Putamen (tissue), 1 donor: ENCODE measurements around the gene MEIOSIN.
A peak's percentile ranks its signal among the peaks of the same experiment; 100 is the strongest.
"Not testable (repeated sequence)": the region's sequence is repeated elsewhere in the genome, so short reads cannot be mapped to it uniquely, and the experiment has no call there.

Source experiments
- DNase-seq: peaks from one replicate; pipeline ENCODE4 v3.0.0-alpha.2; 2016; ENCODE audit warnings: low spot score

The MEIOSIN gene, protein sequence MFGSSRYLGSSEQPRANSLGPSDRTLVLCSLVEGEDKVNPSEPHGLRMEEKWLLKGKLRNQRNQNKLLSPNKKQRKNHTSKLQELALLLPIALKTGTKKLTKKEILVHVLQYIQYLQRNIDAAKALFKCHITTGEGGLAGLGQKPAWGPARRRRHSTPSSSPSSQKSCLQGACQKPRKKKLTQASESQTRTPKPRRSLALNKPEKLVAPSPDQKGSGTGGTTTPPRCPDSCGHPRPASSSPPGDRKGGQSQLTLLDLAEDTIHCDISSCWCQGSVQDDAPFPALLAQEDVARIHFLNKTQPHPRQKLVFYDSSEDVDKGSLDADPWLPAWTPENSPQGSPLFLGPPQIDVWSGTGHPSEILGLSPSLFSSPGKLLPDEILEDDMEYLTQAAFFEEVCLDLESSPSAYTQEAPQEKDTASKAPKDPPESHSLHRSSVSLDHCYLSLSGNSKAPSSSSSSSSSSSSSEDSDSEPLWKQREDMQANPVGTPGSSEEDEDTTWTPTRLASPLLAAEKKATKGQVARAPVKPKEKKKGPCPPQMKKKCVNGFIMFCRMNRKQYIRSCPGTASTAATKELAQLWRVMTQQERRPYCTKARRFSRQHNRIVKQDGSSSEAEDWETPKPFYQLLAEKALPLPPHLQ

DNA sequence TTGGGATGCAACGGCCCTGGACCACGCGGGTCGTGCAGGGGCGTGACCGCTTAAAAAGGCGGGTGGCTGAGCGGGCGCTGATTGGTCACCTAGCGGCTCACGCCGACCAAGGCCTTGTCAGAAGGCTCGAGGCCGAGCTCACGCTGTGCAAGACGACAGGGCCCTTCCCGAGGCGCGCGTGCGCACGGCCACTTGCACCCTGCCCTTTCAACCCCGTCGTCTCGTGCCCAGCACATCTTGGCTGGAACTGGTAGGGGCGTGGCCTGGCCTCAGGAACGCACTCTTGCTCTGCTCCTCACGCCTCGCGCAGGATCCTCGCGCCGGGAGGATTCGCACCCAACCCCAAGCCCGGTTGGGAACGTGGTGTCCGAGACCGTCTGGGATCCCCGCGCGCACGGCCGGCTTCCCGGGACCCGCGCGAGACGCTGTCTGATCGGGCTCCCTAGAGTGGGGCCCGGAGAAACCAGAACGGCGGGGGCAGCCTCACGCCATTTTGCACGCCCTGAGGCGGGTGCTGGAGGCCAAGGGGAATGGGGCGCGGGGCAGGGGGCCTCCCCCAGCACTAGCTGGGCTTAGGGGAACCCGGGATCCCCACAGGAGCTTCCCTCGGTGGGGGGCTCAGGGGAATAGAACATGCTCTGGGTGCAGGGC lies at the start of gene MEIOSIN:
MEIOSIN (plus strand) TSS at position 280 of the 651 bp plus-strand sequence. CDS start 1,938 bp downstream, outside the sequence.
- no peak for DNase-seq

DNA sequence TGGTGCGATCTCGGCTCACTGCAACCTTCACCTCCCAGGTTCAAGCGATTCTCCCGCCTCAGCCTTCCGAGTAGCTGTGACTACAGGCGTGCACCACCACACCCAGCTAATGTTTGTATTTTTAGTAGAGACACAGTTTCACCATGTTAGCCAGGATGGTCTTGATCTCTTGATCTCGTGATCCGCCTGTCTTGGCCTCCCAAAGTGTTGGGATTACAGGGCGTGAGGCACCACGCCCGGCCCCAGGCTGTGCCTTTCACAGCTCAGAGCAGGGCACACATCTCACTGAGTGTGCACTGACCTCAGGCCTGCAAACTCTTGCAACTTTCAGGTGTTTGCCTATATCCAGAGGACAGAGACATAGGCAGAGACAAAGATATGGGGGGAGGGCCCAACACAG lies 48.2 kb upstream of the MEIOSIN start:
- not testable (repeated sequence) for DNase-seq

DNA sequence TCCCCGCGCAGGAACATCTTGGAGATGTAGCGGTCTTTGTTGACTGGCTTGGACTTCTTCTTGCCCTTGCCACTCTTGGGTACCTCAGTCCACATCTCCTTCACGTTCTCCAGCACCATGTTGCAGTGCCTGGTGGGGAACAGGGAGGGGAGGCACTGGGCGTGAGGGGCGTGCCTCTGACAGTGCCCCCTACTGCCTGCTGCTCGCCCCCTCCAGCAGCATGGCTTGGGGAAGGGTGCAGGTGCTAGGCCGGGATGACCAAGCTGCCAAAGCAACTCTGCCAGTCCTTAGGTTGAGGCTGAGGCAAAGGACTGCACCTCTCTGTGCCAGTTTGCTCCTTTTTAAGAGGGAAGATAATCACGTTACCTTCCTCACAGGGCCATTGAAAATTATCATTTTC lies 45.6 kb upstream of the MEIOSIN start:
- no peak for DNase-seq

DNA sequence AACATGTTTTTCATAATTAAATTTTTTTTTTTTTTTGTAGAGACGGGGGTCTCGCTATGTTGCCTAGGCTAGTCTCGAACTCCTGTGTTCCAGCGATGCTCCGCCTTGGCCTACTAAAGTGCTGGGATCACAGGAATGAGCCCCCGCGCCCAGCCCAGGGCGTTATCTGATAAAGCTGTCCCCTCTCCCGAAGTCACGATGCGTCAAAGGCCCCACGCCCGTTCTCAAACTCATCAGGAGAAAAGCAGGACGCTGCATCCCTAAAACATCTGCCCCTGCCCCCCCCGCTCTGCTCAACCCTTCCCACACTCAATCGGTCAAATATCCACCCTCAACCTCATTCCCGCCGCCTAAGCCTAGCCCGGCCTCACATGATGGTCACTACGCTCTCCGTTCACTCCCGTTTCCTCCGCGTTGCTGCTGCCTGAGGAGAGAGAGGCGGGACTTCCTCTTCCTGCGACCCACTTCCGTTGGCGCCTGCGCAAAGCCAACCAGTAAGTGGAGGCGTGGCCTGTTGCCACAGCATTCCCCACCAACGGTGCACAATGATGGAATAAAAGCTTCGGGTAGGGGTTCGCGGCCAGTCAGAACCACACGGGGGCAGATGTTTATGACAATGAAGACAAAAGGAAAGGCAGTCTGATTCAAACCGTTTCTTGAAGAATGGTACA lies 41.6 kb upstream of the MEIOSIN start, which contains the start of gene SNRPD2:
SNRPD2 (minus strand) TSS at position 438 of the 671 bp plus-strand sequence; CDS start at position 373, 65 bp downstream.
- peak; percentile 94 for DNase-seq

DNA sequence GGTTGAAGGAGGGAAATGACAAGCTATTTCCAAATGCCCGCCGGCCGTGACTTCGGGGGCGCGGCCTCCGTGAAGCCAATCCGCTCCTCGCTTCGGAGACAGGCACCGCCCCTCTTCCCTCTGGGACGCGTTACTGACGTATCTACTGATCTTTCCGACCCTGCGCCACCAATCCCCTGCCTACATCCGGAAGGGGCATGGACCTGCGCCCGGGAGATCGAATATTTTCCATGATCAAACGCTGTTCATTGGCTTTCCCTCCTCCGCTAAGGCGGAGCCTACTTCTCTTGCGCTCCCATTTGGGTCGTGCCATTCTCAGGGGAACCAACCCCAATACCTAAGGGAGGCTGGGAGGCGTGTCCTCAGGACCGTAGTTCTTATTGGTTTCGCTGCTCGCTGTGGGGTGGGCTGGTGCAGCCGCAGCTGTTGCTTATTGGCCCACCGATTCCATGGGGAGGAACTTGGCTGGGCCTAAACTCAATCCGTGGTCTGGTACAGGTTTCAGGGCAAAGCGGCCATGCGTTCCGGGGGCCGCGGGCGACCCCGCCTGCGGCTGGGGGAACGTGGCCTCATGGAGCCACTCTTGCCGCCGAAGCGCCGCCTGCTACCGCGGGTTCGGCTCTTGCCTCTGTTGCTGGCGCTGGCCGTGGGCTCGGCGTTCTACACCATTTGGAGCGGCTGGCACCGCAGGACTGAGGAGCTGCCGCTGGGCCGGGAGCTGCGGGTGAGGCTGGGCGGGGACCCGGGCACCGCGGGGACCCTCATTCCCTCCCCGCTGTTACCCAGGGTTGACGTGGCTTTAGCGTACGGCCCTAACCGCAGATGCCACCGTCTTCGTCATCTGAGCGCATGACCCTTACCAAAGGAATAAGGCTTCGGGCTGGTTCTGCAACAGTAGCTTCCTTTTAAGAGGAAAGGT lies 40.8 kb upstream of the MEIOSIN start, which contains the start of gene QPCTL:
QPCTL (plus strand) TSS at position 480 of the 919 bp plus-strand sequence; CDS start at position 518, 38 bp downstream.
- peak; percentile 99 for DNase-seq

DNA sequence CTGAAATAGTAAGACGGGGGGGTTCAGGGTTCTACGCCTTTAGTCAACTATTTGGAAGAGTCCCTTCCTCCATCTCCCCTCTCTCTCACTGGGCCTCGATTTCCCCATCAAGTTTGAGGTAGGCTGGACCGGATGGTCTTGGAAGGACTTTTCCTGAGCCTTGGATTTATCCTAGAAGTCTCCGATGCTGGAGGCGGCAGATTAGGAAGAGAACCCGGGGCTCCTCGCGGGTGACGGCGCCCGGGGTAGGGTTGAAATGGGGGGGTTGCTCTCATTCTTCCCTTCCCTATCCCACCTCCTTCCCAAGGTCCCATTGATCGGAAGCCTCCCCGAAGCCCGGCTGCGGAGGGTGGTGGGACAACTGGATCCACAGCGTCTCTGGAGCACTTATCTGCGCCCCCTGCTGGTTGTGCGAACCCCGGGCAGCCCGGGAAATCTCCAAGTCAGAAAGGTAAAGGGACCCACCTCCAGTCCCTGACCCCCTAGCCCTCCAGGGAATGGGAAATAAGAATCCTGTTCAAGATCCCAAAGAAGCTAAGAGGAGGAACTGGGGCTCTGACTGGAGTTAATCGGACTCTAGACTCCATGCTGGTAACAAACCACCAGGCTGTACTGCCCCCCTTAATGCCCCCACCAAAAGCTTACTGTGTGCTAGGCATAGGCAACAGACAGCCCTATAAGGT lies 40.0 kb upstream of the MEIOSIN start:
- DNase-seq: peak; percentile 55

DNA sequence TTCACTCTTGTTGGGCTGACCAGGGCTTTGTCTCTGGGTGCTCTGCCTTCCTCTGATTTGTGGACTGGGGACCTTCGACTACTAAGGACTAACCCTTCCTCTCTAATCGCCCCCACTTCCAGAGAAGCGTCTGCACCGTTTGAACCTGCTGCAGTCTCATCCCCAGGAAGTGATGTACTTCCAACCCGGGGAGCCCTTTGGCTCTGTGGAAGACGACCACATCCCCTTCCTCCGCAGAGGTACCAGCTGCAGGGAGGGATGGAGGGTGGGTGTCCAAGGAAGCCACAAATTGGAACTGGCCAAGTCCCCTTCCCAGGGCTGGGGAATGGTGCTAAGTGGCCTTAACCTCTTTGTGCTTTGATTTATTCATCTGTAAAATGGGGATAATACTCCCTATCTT lies 31.6 kb upstream of the MEIOSIN start:
- DNase-seq: no peak

DNA sequence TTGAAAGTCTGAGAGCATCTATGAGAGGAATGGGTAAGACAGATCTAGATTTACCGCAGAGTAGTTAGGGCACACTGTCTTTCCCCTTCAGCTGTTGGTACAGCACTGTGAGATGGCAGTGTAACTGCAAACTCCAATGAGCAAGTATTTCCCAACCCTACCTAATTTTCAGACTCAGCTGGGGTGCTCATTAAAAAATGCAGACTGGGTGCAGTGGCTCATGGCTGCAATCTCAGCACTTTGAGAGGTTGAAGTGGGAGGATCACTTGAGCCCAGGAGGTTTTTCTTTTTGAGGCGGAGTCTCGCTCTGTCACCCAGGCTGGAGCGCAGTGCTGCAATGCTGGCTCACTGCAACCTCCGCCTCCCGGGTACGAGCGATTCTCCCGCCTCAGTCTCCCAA lies 28.1 kb upstream of the MEIOSIN start:
- DNase-seq: no peak

DNA sequence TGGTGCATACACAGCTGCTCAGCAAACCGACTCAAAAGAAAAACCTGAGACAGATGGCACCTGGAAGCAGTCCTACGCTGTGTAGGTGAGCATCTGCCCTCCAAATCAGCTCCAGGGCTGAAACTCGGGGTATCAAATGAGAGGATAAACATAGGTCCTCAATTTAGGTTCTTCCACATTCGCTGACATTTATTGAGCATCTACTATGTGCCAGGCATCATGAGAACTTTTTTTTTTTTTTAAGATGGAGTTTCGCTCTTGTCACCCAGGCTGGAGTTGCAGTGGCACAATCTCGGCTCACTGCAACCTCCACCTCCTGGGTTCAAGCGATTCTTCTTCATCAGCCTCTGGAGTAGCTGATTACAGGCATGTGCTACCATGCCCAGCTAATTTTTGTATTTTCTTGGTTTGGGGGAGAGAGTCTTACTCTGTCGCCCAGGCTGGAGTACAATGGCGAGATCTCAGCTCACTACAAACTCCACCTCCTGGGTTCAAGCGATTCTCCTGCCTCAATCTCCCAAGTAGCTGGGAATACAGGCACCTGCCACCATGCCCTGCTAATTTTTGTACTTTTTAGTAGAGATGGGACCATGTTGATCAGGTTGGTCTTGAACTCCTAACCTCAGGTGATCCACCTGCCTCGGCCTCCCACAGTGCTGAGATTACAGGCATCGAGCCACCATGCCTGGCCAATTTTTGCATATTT lies 27.4 kb upstream of the MEIOSIN start:
- DNase-seq: no peak

DNA sequence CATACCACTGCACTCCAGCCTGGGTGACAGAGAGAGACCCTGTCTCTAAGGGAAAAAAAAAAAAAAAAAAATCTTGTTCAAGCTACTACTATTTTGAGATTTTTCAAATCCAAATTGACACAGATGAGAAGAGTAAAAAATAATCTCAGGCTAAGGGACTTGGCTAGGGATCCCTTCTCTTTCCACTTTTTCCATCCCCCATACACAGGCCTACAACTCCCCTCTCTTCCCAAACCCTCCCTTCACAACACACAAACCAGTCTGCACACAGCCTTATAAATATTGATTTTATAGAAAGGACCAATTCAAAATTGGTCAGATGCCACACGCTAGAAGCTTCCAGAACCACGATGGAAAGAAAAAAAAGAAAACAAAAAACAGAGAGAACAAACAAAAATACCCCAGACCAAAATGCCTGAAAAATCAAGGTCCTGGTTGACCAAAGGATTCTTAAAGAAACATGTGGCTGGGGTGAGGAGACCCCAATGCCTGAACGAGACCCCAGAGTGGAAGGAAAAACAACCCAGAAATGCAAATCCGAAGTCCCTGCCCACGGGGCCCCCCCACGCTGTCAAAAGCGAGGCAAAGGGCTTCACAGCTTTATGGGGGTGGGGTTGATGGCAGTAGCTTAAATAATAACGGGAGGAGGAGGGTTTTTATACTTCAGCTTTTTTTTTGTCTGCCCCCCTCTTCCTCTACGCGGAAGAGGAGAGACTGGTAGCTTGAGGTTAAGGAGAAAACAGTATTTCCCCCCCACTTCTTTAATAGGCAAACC lies 22.7 kb upstream of the MEIOSIN start:
- peak; percentile 47 for DNase-seq

DNA sequence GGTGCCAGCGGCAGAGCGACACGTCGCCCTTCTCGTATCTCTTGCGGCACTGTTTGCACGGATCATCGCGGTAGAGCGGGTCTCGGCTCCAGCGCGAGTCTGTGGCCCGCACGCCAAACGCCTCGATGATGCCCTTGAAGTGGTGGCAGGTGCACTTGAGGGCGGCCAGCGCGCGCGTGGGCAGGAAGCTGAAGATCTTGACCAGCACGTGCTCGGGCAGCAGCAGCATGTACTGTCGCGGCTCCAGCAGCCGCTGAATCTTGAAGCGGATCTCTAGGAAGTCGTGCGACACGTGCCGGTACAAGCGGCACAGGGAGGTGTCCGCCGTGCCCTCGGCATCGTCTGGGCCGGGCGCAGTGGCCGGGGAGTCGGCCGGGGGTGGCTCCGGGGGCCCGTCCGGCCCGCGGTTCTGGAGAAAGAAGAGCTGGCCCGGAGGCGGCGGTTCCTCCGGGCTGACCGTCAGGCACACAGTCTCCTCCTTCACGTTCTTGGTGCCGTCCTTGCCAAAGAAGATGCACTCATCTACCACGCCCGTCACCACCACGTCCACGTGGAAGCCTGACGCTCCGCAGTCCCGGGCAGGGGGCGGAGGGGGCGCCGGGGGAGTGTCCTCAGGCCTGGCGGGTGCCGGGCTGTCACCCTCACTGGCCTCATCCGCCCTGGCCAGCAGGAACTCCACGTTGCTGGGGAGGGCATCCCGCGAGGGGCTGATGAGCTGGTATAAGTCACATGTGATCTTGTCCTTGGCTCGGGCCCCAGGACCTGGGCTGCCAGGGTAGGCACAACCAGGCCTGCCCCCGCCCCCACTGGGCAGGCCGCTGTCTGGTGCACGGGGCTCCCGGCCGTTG lies 21.2 kb upstream of the MEIOSIN start:
- no peak for DNase-seq

DNA sequence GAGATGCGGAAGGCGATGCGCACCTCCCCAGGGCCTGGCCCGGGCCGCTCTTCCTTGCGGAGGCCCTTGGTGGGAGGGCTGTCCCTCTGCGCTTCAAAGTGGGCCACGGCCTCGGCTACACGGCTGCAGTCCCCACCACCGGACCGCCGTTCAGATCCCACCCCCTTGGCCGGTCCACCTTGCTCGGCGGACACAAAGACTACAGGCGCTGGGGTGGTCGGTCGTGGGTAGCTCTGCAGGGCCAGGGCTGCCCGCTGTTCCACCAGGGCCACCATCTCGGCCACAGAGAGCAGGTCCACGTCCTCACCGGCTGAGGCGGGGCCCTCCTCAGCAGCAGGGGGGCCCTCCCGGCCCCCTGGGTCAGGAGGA lies 20.6 kb upstream of the MEIOSIN start:
- no peak for DNase-seq

DNA sequence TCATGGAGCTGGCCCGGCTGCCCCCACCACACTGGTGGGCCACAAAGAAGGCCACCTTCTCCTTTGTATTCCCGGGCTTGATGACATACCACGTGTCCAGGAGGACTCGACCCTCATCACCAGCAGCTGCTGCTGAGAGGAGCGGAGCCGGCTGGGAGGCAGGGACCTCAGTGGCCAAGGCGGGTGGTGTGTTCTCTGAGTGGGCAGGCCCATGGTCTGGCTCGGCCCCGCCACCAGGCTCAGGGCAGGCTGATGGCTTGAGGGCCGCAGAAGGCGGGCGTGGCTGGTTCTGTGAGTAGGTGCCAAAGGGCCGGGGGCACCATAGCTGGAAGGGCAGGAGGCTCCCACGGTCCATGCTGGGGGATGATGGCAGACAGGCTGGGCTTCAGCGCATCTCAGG lies 20.1 kb upstream of the MEIOSIN start:
- DNase-seq: no peak

DNA sequence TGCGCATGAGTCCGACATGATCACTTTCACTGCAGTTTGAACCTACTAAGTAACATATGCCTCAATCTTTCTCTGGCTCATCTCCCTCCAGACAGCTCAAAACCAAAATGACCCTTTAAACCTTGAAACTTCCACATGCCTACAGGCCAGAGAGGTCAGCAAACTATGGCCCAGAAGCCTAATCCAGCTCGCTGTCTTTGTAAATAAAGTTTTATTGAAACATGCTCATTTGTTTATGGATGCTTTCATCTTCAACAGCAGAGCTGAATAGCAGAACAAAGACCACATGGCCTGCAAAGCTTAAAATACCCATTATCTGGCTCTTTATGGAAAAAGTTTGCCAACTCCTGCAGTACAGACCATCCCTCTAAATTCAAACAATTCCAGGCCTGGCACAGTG lies 18.1 kb upstream of the MEIOSIN start:
- DNase-seq: no peak

DNA sequence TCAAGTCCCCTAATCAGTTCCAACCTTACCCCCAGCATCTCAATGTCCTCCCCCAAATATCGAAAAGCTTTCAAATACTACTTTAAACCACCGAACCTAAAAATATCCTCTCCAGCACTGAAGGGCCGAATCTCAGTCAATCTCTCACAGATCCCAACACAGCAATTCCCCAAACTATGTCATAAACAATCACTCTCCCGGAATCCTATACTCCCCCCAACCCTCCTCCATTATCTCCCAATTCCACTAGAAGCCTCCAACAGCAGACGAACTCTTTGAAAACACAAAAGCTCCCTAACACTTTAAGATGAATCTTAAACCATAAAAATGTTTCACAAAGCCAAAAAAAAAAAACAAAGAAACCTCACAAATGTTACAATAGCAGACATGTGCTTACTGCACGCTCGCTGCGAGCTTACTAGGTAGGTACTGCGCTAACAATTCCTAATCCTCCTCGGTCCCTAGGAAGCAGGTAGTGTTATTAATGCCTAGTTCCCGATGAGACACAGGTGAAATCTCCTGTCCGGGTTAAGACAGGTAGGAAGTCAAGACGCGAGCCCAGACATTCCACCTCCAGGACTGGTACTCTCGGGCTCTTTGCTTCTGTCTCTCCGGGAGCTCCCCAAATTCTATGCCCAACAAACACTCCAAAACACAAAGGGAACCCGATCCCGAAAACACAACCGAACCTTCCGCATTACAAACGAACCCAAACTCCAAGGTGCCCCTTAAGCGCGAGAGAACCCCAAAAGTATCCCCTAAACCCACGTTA lies 16.7 kb upstream of the MEIOSIN start:
- DNase-seq: peak; percentile 49

DNA sequence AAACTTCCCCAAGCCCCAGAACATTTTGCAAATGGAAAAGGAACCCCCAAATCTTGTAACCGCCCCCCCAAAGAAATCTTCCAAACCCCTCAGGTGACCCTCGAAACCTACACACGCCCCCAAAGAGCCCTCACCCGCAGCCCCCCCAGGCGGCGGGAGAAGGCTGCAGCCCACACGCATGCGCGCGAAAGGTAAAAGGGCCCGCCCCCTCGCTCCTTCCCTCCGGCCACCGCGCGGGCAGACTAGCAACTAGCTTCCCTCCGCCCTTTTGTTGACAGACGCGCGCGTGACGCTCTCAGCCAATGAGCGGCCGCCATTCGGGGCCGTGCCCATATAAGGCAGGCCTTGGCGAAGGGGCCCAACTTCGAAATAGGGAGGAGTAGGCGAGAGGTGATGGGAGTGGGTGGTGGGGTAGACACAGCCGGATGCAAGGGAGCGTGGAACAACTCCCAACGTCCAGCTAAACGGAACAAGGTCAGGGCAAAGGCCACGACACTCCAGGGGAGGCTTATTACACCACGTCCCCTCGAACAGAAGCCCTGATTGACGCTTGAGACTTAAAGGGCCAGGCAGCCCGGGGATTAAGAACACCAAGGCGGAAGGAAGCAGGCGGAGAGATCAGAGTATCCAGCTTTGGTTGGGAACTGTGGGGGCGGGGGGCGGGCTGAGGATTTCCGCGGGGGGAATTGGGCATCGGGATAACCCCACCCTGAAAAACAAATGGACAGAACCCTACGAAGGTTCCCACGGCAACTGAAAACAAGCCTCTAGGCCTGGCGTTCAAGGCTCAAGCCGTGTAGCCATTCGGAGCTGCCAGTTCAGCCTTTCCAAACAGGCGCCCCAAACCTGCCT lies 15.9 kb upstream of the MEIOSIN start:
- DNase-seq: peak; percentile 99
